Astrocyte (in vitro differentiated cells and primary cell): ENCODE data around the gene ME3. TPM values are rescaled to one million over a fixed set of nuclear protein-coding genes. Genes with fewer than 3 reads are reported as not detected.
A peak's percentile ranks its signal among the peaks of the same experiment; 100 is the strongest.

Experiments
- DNase-seq: peaks from one replicate; pipeline ENCODE4 v3.0.0-alpha.2; 2010; ENCODE audit warnings: low read depth
- FAIRE-seq: peaks from 2 replicates; lab custom pipeline; 2011; peaks lifted over from hg19 to GRCh38; lab: Jason Lieb, UNC
- H2AFZ ChIP-seq: 2 replicates; pipeline ENCODE4 v1.6.0; 2012; ENCODE audit warnings: low read depth, low read length, inconsistent platforms
- H3K27ac ChIP-seq: 2 replicates; pipeline ENCODE4 v1.5.1; 2011; ENCODE audit warnings: low read depth, low read length, inconsistent platforms
- H3K27me3 ChIP-seq: 2 replicates; pipeline ENCODE4 v1.6.0; 2011; ENCODE audit warnings: low read length, inconsistent platforms; ENCODE audit not compliant: insufficient read depth
- H3K36me3 ChIP-seq: 2 replicates; pipeline ENCODE4 v1.5.1; 2011; ENCODE audit warnings: low read length, inconsistent platforms; ENCODE audit not compliant: insufficient read depth
- H3K4me1 ChIP-seq: 2 replicates; pipeline ENCODE4 v1.5.1; 2011; ENCODE audit warnings: low read length, inconsistent platforms; ENCODE audit not compliant: insufficient read depth
- H3K4me2 ChIP-seq: 2 replicates; pipeline ENCODE4 v1.6.0; 2012; ENCODE audit warnings: low read length, inconsistent platforms
- H3K4me3 ChIP-seq: 2 replicates; pipeline ENCODE4 v1.5.1; 2011; ENCODE audit warnings: low read depth, mild to moderate bottlenecking, low read length, inconsistent platforms; ENCODE audit not compliant: insufficient read depth
- H3K79me2 ChIP-seq: 2 replicates; pipeline ENCODE4 v1.6.0; 2012; ENCODE audit warnings: mild to moderate bottlenecking, low read length, inconsistent platforms; ENCODE audit not compliant: insufficient read depth
- H3K9ac ChIP-seq: 2 replicates; pipeline ENCODE4 v1.6.0; 2012; ENCODE audit warnings: mild to moderate bottlenecking, low read length, inconsistent platforms
- H3K9me3 ChIP-seq: 2 replicates; pipeline ENCODE4 v1.5.1; 2012; ENCODE audit warnings: low read depth, mild to moderate bottlenecking, low read length, inconsistent platforms; ENCODE audit not compliant: insufficient read depth
- H4K20me1 ChIP-seq: 2 replicates; pipeline ENCODE4 v1.6.0; 2012; ENCODE audit warnings: low read length, inconsistent platforms; ENCODE audit not compliant: insufficient read depth
- H3K27ac Mint-ChIP-seq: one replicate; pipeline ENCODE4 v1.8.0; 2021; ENCODE audit warnings: mild to moderate bottlenecking, mixed read lengths; ENCODE audit not compliant: unreplicated experiment
- H3K27me3 Mint-ChIP-seq: one replicate; pipeline ENCODE4 v1.8.0; 2021; ENCODE audit warnings: low read depth, mixed read lengths; ENCODE audit not compliant: unreplicated experiment
- H3K36me3 Mint-ChIP-seq: one replicate; pipeline ENCODE4 v1.8.0; 2021; ENCODE audit warnings: low read depth, mixed read lengths; ENCODE audit not compliant: unreplicated experiment
- H3K4me1 Mint-ChIP-seq: one replicate; pipeline ENCODE4 v1.8.0; 2021; ENCODE audit warnings: low read depth, mixed read lengths; ENCODE audit not compliant: unreplicated experiment
- H3K4me3 Mint-ChIP-seq: one replicate; pipeline ENCODE4 v1.8.0; 2021; ENCODE audit warnings: mild to moderate bottlenecking, moderate library complexity, mixed read lengths; ENCODE audit not compliant: unreplicated experiment
- H3K9me3 Mint-ChIP-seq: one replicate; pipeline ENCODE4 v1.8.0; 2021; ENCODE audit warnings: mild to moderate bottlenecking, mixed read lengths; ENCODE audit not compliant: unreplicated experiment
- EZH2 ChIP-seq: IDR thresholded peaks from 2 replicates; pipeline ENCODE4 v1.6.1; 2012; ENCODE audit warnings: mild to moderate bottlenecking, low read length, inconsistent platforms; ENCODE audit not compliant: insufficient read depth
- total RNA-seq: library from RNA; stranded (reverse); gene quantifications from 2 replicates; pipeline ENCODE4 v1.2.1, GENCODE V29; 2021
- TF ChIP-seq, protein P1 (sequence below): IDR thresholded peaks from 2 replicates; pipeline ENCODE4 v1.5.1; 2011; ENCODE audit warnings: low read depth, mild to moderate bottlenecking, inconsistent platforms, low read length, moderate library complexity; ENCODE audit not compliant: insufficient read depth

Gene ME3
- total RNA-seq, 1 donor from 2014 or later: 28.6 TPM

DNA sequence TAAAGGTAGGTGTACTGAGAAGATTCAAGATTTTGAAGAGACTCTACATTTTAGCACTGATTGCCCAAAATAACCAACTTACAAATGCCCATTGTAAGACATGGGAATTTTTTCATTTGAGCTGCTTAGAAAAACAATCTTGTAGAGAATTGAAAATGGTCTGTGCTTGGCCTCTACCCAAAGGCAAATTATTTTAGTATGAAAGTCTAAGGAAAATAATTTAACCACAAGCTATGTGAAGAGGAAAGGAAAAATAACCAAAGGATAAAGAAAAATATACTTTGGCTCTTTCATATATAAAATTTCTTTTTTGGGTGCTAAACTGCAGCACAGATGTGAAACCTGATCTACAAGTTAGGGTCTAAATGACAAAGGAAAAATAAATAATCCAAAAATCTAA lies 54.9 kb downstream of the ME3 start:
- Histone ChIP-seq H3K79me2 (no peaks in the 10 kb centered on the region), H3K4me1 (peaks cover 13% of the 10 kb centered on the region), H2AFZ (no peak overlapping the region), H3K27me3 (no peaks in the 10 kb centered on the region), H3K9ac (no peak overlapping the region), H3K27ac (no peak overlapping the region), H3K4me3 (no peak overlapping the region), H3K36me3 (no peaks in the 10 kb centered on the region), H4K20me1 (no peaks in the 10 kb centered on the region), H3K9me3 (no peaks in the 10 kb centered on the region), H3K4me2 (no peak overlapping the region)
- Mint-ChIP-seq H3K9me3 (peaks cover 16% of the 10 kb centered on the region), H3K27ac (no peak overlapping the region), H3K27me3 (no peaks in the 10 kb centered on the region), H3K4me1 (peaks cover 1% of the 10 kb centered on the region), H3K4me3 (no peak overlapping the region), H3K36me3 (peaks cover 8% of the 10 kb centered on the region)
- FAIRE-seq: peak; percentile 20
- DNase-seq: peak; percentile 62
- TF ChIP-seq, protein P1, sequence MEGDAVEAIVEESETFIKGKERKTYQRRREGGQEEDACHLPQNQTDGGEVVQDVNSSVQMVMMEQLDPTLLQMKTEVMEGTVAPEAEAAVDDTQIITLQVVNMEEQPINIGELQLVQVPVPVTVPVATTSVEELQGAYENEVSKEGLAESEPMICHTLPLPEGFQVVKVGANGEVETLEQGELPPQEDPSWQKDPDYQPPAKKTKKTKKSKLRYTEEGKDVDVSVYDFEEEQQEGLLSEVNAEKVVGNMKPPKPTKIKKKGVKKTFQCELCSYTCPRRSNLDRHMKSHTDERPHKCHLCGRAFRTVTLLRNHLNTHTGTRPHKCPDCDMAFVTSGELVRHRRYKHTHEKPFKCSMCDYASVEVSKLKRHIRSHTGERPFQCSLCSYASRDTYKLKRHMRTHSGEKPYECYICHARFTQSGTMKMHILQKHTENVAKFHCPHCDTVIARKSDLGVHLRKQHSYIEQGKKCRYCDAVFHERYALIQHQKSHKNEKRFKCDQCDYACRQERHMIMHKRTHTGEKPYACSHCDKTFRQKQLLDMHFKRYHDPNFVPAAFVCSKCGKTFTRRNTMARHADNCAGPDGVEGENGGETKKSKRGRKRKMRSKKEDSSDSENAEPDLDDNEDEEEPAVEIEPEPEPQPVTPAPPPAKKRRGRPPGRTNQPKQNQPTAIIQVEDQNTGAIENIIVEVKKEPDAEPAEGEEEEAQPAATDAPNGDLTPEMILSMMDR: no peak
- TF ChIP-seq EZH2: no peak

DNA sequence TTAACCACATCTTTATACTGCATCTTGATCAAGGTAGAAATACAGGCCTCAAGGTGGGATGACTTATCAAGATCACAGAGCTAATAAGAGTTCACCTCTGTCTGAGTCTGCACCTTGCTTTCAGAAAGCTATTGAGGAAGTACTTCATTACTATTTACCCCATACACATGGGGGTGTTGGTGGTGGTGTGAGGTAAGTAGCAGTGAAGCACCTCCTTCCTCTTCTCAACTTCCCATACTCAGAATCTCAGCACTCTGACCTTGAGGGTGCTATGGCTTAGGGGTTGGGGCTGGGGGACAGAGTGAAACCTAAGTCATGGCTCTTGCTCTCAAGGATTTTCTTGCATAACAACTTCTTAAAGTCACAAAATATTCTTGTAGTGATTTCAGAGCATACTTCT lies 56.9 kb downstream of the ME3 start:
- no peak for FAIRE-seq

More for the DNA sequence above, 56.9 kb downstream of the ME3 start:
- no peak overlapping the region for H3K4me3 Mint-ChIP-seq
- DNase-seq: no peak
- H3K9ac ChIP-seq: no peak overlapping the region
- no peak overlapping the region for H2AFZ ChIP-seq
- H3K79me2 ChIP-seq: no peaks in the 10 kb centered on the region
- H3K4me1 Mint-ChIP-seq: peaks cover 5% of the 10 kb centered on the region
- H3K27me3 Mint-ChIP-seq: no peaks in the 10 kb centered on the region
- no peak for TF ChIP-seq EZH2
- TF ChIP-seq, protein P1: no peak
- no peaks in the 10 kb centered on the region for H3K36me3 ChIP-seq
- H4K20me1 ChIP-seq: no peaks in the 10 kb centered on the region
- no peaks in the 10 kb centered on the region for H3K27me3 ChIP-seq
- no peak overlapping the region for H3K4me2 ChIP-seq
- no peak overlapping the region for H3K27ac Mint-ChIP-seq
- no peak overlapping the region for H3K27ac ChIP-seq
- H3K4me1 ChIP-seq: peaks cover 6% of the 10 kb centered on the region
- H3K4me3 ChIP-seq: no peak overlapping the region
- H3K9me3 ChIP-seq: no peaks in the 10 kb centered on the region
- peaks cover 16% of the 10 kb centered on the region for H3K9me3 Mint-ChIP-seq
- peaks cover 8% of the 10 kb centered on the region for H3K36me3 Mint-ChIP-seq
